Posterior cingulate gyrus (tissue), 11 donors: ENCODE results near the gene GTPBP10.

ENCODE experiments used
- DNase-seq, 10 donors: peaks; one replicate each; pipeline versions ENCODE4 v3.0.0 to v3.0.0-alpha.2; 2020 to 2021; ENCODE audit warnings: mixed read lengths in 3 of 10
- intact Hi-C: fragments of 100-400 bp; cut with DNase I; formaldehyde crosslinking; loops from one replicate; pipeline ENCODE4 v1.15.1; 2023

GTPBP10 gene

DNA sequence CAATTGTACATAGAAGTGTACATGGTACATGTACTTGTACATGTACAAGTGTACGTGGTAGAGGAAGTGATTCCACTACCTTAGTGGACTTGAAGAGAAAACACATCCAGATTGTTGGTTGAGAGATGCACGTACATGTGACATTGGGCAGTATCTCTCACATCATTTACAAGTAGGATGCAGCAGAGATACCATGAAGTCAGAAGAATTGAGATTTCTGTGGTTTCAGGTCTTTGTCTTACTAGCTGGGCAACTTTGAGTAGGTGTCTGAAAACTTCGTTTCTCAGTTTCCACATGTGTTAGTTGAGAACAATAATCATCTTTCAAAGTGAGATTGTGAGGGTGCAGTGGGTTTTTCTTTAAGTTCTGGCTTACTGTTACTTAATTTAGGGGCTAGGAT lies 78.2 kb downstream of the GTPBP10 start:
- DNase-seq = no peak
- intact Hi-C loops = loop anchor here (5.0 kb wide), 1 partner anchor 77 kb away; the partner anchor contains the start of gene GTPBP10

DNA sequence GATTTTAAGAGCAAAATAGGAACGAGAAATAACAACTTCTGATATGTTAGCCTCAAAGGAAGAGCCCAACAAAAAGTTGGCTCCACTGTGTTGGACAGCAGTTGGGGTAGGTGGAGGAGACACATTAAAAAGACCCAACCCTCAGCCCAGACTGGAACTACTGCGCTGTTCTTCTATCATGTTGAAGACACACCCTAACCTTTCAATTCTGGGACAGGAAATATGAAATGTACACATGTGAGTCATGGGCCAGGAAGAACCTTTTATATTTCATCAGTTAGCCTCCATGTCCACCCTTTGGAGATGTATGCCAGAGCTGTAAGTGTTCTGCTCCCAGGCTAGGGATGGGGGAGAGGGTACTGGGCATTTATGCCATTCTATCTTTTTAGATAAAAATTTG lies 78.9 kb downstream of the GTPBP10 start:
- no peak for DNase-seq
- intact Hi-C loops = loop anchor here (5.0 kb wide), 1 partner anchor 78 kb away; the partner anchor contains the start of gene GTPBP10

DNA sequence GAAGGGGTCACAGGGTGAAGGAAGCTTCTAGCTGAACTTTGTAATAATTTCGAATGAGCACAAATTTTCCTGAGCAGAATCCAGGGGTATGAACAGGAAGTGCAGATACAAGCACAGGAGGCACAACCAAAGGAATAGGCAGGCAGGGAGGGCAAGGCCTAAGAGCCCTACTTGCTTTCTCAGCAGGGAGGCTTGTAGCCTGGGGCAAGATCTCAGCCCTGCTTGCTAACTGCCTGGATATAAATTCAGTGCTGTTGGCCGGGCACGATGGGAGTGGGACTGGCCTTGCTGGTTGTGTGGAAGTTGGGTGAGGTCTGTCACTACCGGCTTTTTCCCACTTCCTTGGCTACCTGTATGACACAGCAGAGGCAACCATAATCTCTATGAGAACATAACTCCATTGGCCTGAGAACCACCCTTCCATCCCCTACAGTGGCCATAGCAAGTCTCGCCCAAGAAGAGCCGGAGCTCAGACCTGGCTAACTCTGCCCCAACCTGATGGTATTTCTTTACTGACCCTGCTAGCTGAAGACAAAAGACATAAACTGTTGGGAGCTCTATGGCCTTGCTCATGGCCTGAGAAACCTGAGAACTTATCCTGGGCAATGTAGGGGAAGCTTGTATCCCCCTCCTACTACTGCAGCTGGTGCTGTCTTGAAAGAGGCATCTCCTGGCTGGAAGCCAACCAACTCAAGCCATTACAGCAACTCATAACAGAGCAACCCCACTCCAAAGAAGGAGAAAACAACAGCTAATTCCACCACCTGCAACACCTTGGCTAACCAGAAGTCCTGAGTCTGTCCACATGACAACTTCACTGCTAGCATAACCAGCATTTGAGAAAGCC lies 84.3 kb downstream of the GTPBP10 start:
- DNase-seq = no peak
- intact Hi-C loops = no loop called here

DNA sequence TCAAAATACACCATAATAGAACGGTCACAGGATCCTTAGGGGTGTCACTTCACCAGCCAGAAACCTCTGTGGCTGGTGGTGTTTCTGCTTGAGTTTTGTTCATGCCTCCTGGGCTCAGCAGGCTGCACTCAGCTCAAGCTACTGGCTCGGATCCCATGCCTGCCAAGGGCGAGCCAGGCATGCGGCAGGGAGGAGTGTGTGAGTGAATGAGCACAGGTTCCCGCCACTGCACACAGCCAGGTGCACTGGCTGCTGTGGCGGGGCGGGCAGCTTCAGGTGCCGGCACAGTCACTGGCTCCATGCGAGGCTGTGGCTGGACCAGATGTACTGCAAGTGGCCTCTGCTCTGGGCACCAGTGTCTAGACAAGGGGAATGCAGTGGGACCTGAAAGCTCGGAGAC lies 86.2 kb downstream of the GTPBP10 start:
- DNase-seq = no peak
- intact Hi-C loops = no loop called here

DNA sequence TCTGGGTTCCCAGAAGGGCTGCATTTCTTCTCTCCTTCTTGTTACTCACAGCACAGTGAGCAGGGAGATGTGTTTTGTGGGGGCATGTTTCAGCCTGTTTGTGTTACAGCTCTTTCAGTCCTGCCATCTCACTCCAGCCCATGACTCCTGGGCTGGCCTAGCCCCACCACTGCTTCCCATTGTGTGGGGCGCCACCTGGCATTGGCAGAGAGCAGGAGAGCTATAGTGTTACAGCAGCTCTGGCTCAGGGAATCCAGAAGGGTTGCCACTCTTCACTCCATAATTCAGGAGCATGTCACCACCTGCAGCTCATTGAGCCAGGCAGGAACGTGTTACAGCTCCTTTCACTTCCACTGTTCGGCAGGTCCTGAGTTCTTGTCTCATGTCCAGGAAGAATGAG lies 86.7 kb downstream of the GTPBP10 start:
- DNase-seq = no peak
- intact Hi-C loops = no loop called here
